HG03575 (cell line): Measurements from ENCODE around the gene TUBB3.

ENCODE experiments used
- ATAC-seq: cut with Tn5 transposase; IDR thresholded peaks from one replicate; pipeline ENCODE4 v1.9.1; 2021; ENCODE audit not compliant: unreplicated experiment, insufficient number of reproducible peaks, low FRiP score; ENCODE audit errors: extremely low read depth

Gene TUBB3

GRCh38 chr16:89899879-89900481, 23.2 kb upstream of the TUBB3 start:
- no peak for ATAC-seq

GRCh38 chr16:89900885-89901284, 22.3 kb upstream of the TUBB3 start:
- ATAC-seq: no peak

- ATAC-seq: no peak
These were observed 20.2 kb upstream of the TUBB3 start for GRCh38 chr16:89902980-89903379.

GRCh38 chr16:89903908-89904515, 19.1 kb upstream of the TUBB3 start:
- no peak for ATAC-seq

- ATAC-seq: no peak
These were observed 18.3 kb upstream of the TUBB3 start for GRCh38 chr16:89904606-89905510.

GRCh38 chr16:89905511-89906139, 17.5 kb upstream of the TUBB3 start:
- ATAC-seq: no peak

- no peak for ATAC-seq
These were observed 16.8 kb upstream of the TUBB3 start for GRCh38 chr16:89906140-89907025.

GRCh38 chr16:89907055-89907814, 15.9 kb upstream of the TUBB3 start:
- ATAC-seq: no peak

GRCh38 chr16:89908236-89908635, 14.9 kb upstream of the TUBB3 start:
- no peak for ATAC-seq

GRCh38 chr16:89909777-89910716, 13.1 kb upstream of the TUBB3 start:
- ATAC-seq: no peak

- ATAC-seq: no peak
These were observed 12.3 kb upstream of the TUBB3 start for GRCh38 chr16:89910717-89911354.

- no peak for ATAC-seq
These were observed 11.8 kb upstream of the TUBB3 start for GRCh38 chr16:89911375-89911774.

- ATAC-seq: no peak
These were observed 11.0 kb upstream of the TUBB3 start for GRCh38 chr16:89912143-89912542.

- no peak for ATAC-seq
These were observed 10.5 kb upstream of the TUBB3 start for GRCh38 chr16:89912627-89913026.

GRCh38 chr16:89913408-89914387, 9.4 kb upstream of the TUBB3 start:
- ATAC-seq: no peak
